Right lobe of liver (tissue), 6 donors: ENCODE measurements around the gene FOXN1. TPM values are rescaled to one million over a fixed set of nuclear protein-coding genes. Genes with fewer than 3 reads are reported as not detected.
A peak's percentile ranks its signal among the peaks of the same experiment; 100 is the strongest.

Source experiments
- ATAC-seq, 4 donors: fragments of 200-7000 bp; cut with Tn5 transposase; one replicate each; pipeline ENCODE4 v1.9.1; 2020; ENCODE audit warnings: mild to moderate bottlenecking in 4 of 4, moderate library complexity in 4 of 4
- DNase-seq, 3 donors: peaks; one replicate each; pipeline ENCODE4 v3.0.0-alpha.2; 2020
- H3K27ac ChIP-seq, 3 donors: fragments of 200-600 bp; one replicate each; pipeline ENCODE4 v1.8.0; 2022
- H3K27me3 ChIP-seq, 2 donors: fragments of 200-600 bp; one replicate each; pipeline ENCODE4 v1.8.0; 2022
- H3K36me3 ChIP-seq, 4 donors: fragments of 200-600 bp; sonication (generic) in 1 of 4; one replicate each; pipeline versions ENCODE4 v1.5.1 to v1.8.0; 2017 to 2022; ENCODE audit warnings: control low read depth in 1 of 4
- H3K4me1 ChIP-seq, 4 donors: fragments of 200-600 bp; sonication (generic) in 1 of 4; one replicate each; pipeline versions ENCODE4 v1.5.1 to v1.8.0; 2017 to 2022; ENCODE audit warnings: control low read depth in 1 of 4
- H3K4me3 ChIP-seq, 3 donors: fragments of 200-600 bp; one replicate each; pipeline ENCODE4 v1.8.0; 2022
- H3K9me3 ChIP-seq, 4 donors: fragments of 200-600 bp; sonication (generic) in 1 of 4; one replicate each; pipeline versions ENCODE4 v1.5.1 to v1.8.0; 2017 to 2022; ENCODE audit warnings: control low read depth in 1 of 4
- POLR2A ChIP-seq: fragments of 450-650 bp; IDR thresholded peaks from one replicate; pipeline ENCODE4 v1.6.1; 2017; ENCODE audit warnings: antibody characterized with exemption, mild to moderate bottlenecking
- WGBS: methylation state at CpG from one replicate; pipeline ENCODE4 v1.1.6; 2018; ENCODE audit warnings: low coverage, low lambda C conversion rate; ENCODE audit not compliant: insufficient coverage; ENCODE audit errors: missing lambda C conversion rate; 5-methylcytosine and 5-hydroxymethylcytosine counted together
- intact Hi-C, 2 donors: fragments of 100-400 bp; cut with DNase I; formaldehyde crosslinking; loops; one replicate each; pipeline versions ENCODE4 v1.11.2 to v1.14.1; 2022
- total RNA-seq, 6 experiments: library from RNA; depleted of rRNA in 2 of 6; stranded (reverse); fragments of >200 nt in 2 of 6; fragmentation: NEBNext Ultra II Directional in 3 of 6; extraction: Animal tissue kit (Norgen Biotek cat#: 25700) in 3 of 6; gene quantifications; one replicate each; pipeline versions ENCODE4 v1.1.0 to v1.2.4, GENCODE V29; 2016 to 2023
- TF ChIP-seq, protein P1 (sequence below), 4 donors: fragments of 200-600 bp in 3 of 4; fragments of 450-650 bp in 1 of 4; IDR thresholded peaks; one replicate each; pipeline versions ENCODE4 v1.5.1 to v1.8.0; 2016 to 2022; ENCODE audit warnings: antibody characterized with exemption in 4 of 4, mild to moderate bottlenecking in 2 of 4
- donor health status: DM: no; HTN: yes; CAD: no.
- donor health status: DM: no; HTN: no; CAD: no.
- donor health status: DM: no; HTN: no; CAD: no.
- donor health status: DM: no; HTN: yes; CAD: no.
- donor health status: DM: no; HTN: yes; CAD: no.

FOXN1 gene
- total RNA-seq, 6 experiments from 2014 or later = not detected

- Histone ChIP-seq H3K27ac (no peak within 1 kb of the TSS), H3K9me3 (no peaks in the 10 kb centered on the region), H3K4me3 (no peak within 1 kb of the TSS), H3K4me1 (no peaks in the 10 kb centered on the region), H3K27me3 (no peaks in the 10 kb centered on the region), H3K36me3 (no peaks in the 10 kb centered on the region)
- no peak for TF ChIP-seq POLR2A
- TF ChIP-seq, protein P1, sequence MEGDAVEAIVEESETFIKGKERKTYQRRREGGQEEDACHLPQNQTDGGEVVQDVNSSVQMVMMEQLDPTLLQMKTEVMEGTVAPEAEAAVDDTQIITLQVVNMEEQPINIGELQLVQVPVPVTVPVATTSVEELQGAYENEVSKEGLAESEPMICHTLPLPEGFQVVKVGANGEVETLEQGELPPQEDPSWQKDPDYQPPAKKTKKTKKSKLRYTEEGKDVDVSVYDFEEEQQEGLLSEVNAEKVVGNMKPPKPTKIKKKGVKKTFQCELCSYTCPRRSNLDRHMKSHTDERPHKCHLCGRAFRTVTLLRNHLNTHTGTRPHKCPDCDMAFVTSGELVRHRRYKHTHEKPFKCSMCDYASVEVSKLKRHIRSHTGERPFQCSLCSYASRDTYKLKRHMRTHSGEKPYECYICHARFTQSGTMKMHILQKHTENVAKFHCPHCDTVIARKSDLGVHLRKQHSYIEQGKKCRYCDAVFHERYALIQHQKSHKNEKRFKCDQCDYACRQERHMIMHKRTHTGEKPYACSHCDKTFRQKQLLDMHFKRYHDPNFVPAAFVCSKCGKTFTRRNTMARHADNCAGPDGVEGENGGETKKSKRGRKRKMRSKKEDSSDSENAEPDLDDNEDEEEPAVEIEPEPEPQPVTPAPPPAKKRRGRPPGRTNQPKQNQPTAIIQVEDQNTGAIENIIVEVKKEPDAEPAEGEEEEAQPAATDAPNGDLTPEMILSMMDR (IDR thresholded peaks at IDR 0.05) = peak; percentile 25 to 38 (median 32)
- 39% methylated on average over 4 of the region's 5 CpGs for WGBS
- DNase-seq = peak in 2 of 3 donors; percentile 43 to 68
- intact Hi-C loops = no loop called here
- ATAC-seq = peak; percentile 82 to 94 (median 88)
Observed at GRCh38 chr17:28473542-28473941, 32.6 kb upstream of the FOXN1 start, which contains the start of gene SLC13A2. Gene SLC13A2, plus strand, starts transcription at chr17:28473644. Its CDS starts 69 bp downstream, at chr17:28473713.

DNA sequence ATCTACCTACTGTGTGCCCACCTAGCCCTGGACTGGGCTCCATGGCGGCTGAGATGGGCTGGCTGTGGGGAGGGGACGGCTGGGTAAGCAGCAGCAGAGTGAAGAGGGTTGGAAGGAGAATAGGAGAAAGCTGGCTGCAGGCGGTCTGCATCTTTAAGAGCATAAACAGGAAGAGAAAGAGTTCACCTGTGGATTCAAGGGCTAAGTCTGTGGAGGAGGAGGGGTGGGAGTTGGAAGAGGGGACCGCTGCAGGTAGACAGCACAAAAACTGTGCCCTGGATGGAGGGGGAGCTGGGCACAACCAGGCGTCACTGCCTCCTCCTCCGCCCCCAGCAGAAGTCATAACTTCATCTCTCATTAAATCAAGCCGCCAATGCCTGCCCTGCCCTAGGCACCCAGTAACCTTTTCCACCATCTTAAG is 32.0 kb upstream of the FOXN1 start:
- no peak overlapping the region for H3K27ac ChIP-seq
- H3K27me3 ChIP-seq = no peaks in the 10 kb centered on the region
- intact Hi-C loops = no loop called here
- DNase-seq = no peak
- H3K4me3 ChIP-seq = no peak overlapping the region
- H3K9me3 ChIP-seq = no peaks in the 10 kb centered on the region
- WGBS = 96% methylated on average over 3 of the region's 7 CpGs
- no peak for TF ChIP-seq POLR2A
- TF ChIP-seq, protein P1 (IDR thresholded peaks at IDR 0.05) = no peak
- ATAC-seq = no peak
- no peaks in the 10 kb centered on the region for H3K4me1 ChIP-seq
- no peaks in the 10 kb centered on the region for H3K36me3 ChIP-seq

GRCh38 chr17:28475151-28475900 is 30.8 kb upstream of the FOXN1 start:
- Histone ChIP-seq H3K4me3 (no peak overlapping the region), H3K27ac (no peak overlapping the region), H3K36me3 (no peaks in the 10 kb centered on the region), H3K4me1 (no peaks in the 10 kb centered on the region), H3K9me3 (no peaks in the 10 kb centered on the region), H3K27me3 (no peaks in the 10 kb centered on the region)
- intact Hi-C loops = no loop called here
- ATAC-seq = no peak
- WGBS = 42% methylated on average over 8 of the region's 9 CpGs
- DNase-seq = no peak
- no peak for TF ChIP-seq POLR2A
- TF ChIP-seq, protein P1 (IDR thresholded peaks at IDR 0.05) = no peak

GRCh38 chr17:28476076-28476865 is 29.9 kb upstream of the FOXN1 start:
- no peak for DNase-seq
- H3K27ac ChIP-seq = no peak overlapping the region
- H3K36me3 ChIP-seq = no peaks in the 10 kb centered on the region
- ATAC-seq = no peak
- H3K4me1 ChIP-seq = no peaks in the 10 kb centered on the region
- H3K9me3 ChIP-seq = no peaks in the 10 kb centered on the region
- TF ChIP-seq, protein P1 (IDR thresholded peaks at IDR 0.05) = no peak
- TF ChIP-seq POLR2A = no peak
- no peak overlapping the region for H3K4me3 ChIP-seq
- intact Hi-C loops = no loop called here
- WGBS = 80% methylated on average over 11 of the region's 11 CpGs
- no peaks in the 10 kb centered on the region for H3K27me3 ChIP-seq
